ENCODE measurements around the gene FANCI. TPM values are rescaled to one million over a fixed set of nuclear protein-coding genes. Genes with fewer than 3 reads are reported as not detected.
A peak's percentile ranks its signal among the peaks of the same experiment; 100 is the strongest.

The FANCI gene
- total and polyA plus RNA-seq, 2 of the 13 experiments (the other 11 are each of a cell fraction or from before 2014, with no cell fraction given), result 15.7 to 68.8 TPM

GRCh38 chr15:89243046-89243690 is 611 bp upstream of the FANCI start (continued):
- TF ChIP-seq HDAC6 (IDR thresholded peaks at IDR 0.05; ENCODE audit: low read depth, low read length) (no peak), NR1H2 (CRISPR knock-in tag; IDR thresholded peaks at IDR 0.05; ENCODE audit: borderline replicate concordance, low read depth) (no peak)

- Histone ChIP-seq H3K4me1 (ENCODE audit: insufficient read depth, low read length) (peaks cover 22% of the 10 kb centered on the region), H3K79me2 (ENCODE audit: insufficient read depth, low read length) (peaks cover 29% of the 10 kb centered on the region), H3K36me3 (replicated peaks in 1 of 2; ENCODE audit: control insufficient read depth in 1 of 2, insufficient read depth in 2 of 2, low read length in 2 of 2) (peaks cover 3 to 12% of the 10 kb centered on the region in 2 experiments; a peak in 3 of 5 replicates), H3K9ac (ENCODE audit: insufficient read depth, low read depth, low read length) (peak overlapping the region; percentile 77), H3K9me3 (ENCODE audit: low read length) (peaks cover 9% of the 10 kb centered on the region; the same call in 1 of the 2 replicates), H3K27ac (ENCODE audit: extremely low read length, insufficient read depth, low read length) (peak overlapping the region; percentile 57), H3K4me2 (ENCODE audit: low read depth, low read length) (peak overlapping the region; percentile 96), H3K27me3 (ENCODE audit: control insufficient read depth in 1 of 2, insufficient read depth in 2 of 2, low read length in 2 of 2) (peaks cover 0 to 8% of the 10 kb centered on the region in 2 experiments; a peak in 4 of 5 replicates), H4K20me1 (ENCODE audit: insufficient read depth, low read length) (no peaks in the 10 kb centered on the region), H2AFZ (ENCODE audit: low read length) (peak overlapping the region; percentile 88), H3K4me3 (replicated peaks in 1 of 3; ENCODE audit: insufficient read depth in 1 of 3, low read depth in 2 of 3, low read length in 3 of 3) (peak overlapping the region; percentile 86 to 87 (median 86))
- intact Hi-C loops (cut with micrococcal nuclease; ENCODE audit: unreplicated experiment) (no loop called here), in situ Hi-C loops (cut with HindIII; ENCODE audit: extremely low pct_ligation_motif_present, low pct_unique_long_range_greater_than_20kb) (loop anchor here (5.0 kb wide), 1 partner anchor 37 kb away; no protein-coding TSS in a partner anchor)
- ChIA-PET CTCF (ENCODE audit: low intra/inter-chr PET ratio, low total read pairs) (interaction anchor here (1.5 kb wide), 1 partner anchor 37 kb away, joined by 4 read pairs; no protein-coding TSS in a partner anchor), POLR2A (interaction anchor here (1.0 to 1.3 kb wide), 2 partner anchors 11 to 67 kb away, joined by 3 to 4 read pairs; no protein-coding TSS in a partner anchor)
- no TSS peak for BruUV-seq (replicated peaks)
- DNase-seq (ENCODE audit: low spot score) (peak; percentile 13), ATAC-seq (peak; percentile 53), FAIRE-seq (no peak)
- TF ChIP-seq ZC3H4 (CRISPR knock-in tag; IDR thresholded peaks at IDR 0.05; ENCODE audit: borderline replicate concordance) (no peak), SIN3A (IDR thresholded peaks at IDR 0.05; ENCODE audit: borderline replicate concordance, low read depth, low read length) (no peak)
- TF ChIP-seq, protein P1, sequence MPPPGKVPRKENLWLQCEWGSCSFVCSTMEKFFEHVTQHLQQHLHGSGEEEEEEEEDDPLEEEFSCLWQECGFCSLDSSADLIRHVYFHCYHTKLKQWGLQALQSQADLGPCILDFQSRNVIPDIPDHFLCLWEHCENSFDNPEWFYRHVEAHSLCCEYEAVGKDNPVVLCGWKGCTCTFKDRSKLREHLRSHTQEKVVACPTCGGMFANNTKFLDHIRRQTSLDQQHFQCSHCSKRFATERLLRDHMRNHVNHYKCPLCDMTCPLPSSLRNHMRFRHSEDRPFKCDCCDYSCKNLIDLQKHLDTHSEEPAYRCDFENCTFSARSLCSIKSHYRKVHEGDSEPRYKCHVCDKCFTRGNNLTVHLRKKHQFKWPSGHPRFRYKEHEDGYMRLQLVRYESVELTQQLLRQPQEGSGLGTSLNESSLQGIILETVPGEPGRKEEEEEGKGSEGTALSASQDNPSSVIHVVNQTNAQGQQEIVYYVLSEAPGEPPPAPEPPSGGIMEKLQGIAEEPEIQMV (CRISPR knock-in tag; IDR thresholded peaks at IDR 0.05; ENCODE audit: low read depth), result no peak
- WGBS (ENCODE audit: low lambda C conversion rate), result 2% methylated on average over 6 of the region's 6 CpGs
Observed at GRCh38 chr15:89244574-89244903, 760 bp downstream of the FANCI start.

Data from HepG2 (cell line).